Bone marrow (tissue), 2 donors: ENCODE results near the gene SPTLC2.

Experiments used
- DNase-seq, 2 donors: peaks; one replicate each; lab custom pipeline; 2025; lab: John Stamatoyannopoulos, UW

SPTLC2 gene

GRCh38 chr14:77467801-77468200 lies 148.6 kb downstream of the SPTLC2 start:
- no peak for DNase-seq

GRCh38 chr14:77459072-77459723 lies 157.2 kb downstream of the SPTLC2 start:
- peak in 1 of 2 donors; percentile 45 for DNase-seq

GRCh38 chr14:77458249-77458950 lies 158.0 kb downstream of the SPTLC2 start:
- peak; percentile 0 to 31 for DNase-seq

GRCh38 chr14:77457522-77458248 lies 158.8 kb downstream of the SPTLC2 start, which contains the start of the genes AHSA1 and VIPAS39:
Gene AHSA1 (plus strand): TSS chr14:77458093. CDS start chr14:77458190, 97 bp downstream.
Gene VIPAS39 (minus strand): TSS chr14:77457601. CDS start chr14:77454102, 3,499 bp downstream.
- peak; percentile 92 to 97 for DNase-seq

GRCh38 chr14:77457115-77457521 lies 159.3 kb downstream of the SPTLC2 start:
- DNase-seq: no peak
